Liver (tissue), 9 donors: Measurements from ENCODE around the gene TTBK1. TPM values are rescaled to one million over a fixed set of nuclear protein-coding genes. Genes with fewer than 3 reads are reported as not detected.

ENCODE experiments used
- DNase-seq: peaks from one replicate; pipeline ENCODE4 v3.0.0-alpha.2; 2017; ENCODE audit warnings: low spot score
- H3K27ac ChIP-seq, 2 donors: one replicate each; pipeline ENCODE4 v1.7.0; 2013; ENCODE audit warnings: inconsistent platforms in 2 of 2, low read length in 2 of 2, control low read depth in 1 of 2, low read depth in 1 of 2, mild to moderate bottlenecking in 1 of 2
- H3K27me3 ChIP-seq, 4 donors: one replicate each; pipeline versions ENCODE4 v1.6.1 to v1.7.0; 2013; ENCODE audit warnings: low read length in 3 of 4, inconsistent platforms in 1 of 4, mild to moderate bottlenecking in 1 of 4, moderate library complexity in 1 of 4; ENCODE audit not compliant: control insufficient read depth in 4 of 4, insufficient read depth in 4 of 4
- H3K36me3 ChIP-seq, 4 donors: one replicate each; pipeline versions ENCODE4 v1.6.1 to v1.7.0; 2013; ENCODE audit warnings: low read length in 3 of 4, mild to moderate bottlenecking in 3 of 4, low read depth in 1 of 4, moderate library complexity in 1 of 4; ENCODE audit not compliant: control insufficient read depth in 4 of 4, insufficient read depth in 3 of 4
- H3K4me1 ChIP-seq, 4 donors: one replicate each; pipeline versions ENCODE4 v1.6.1 to v1.7.0; 2013; ENCODE audit warnings: low read length in 3 of 4, mild to moderate bottlenecking in 3 of 4, moderate library complexity in 1 of 4; ENCODE audit not compliant: control insufficient read depth in 4 of 4, insufficient read depth in 4 of 4
- H3K4me3 ChIP-seq, 3 donors: one replicate each; pipeline versions ENCODE4 v1.6.1 to v1.7.0; 2013; ENCODE audit warnings: low read length in 3 of 3, control low read depth in 1 of 3, low read depth in 1 of 3, mild to moderate bottlenecking in 1 of 3
- H3K9ac ChIP-seq, 2 donors: one replicate each; pipeline ENCODE4 v1.7.0; 2013; ENCODE audit warnings: low read length in 2 of 2, mild to moderate bottlenecking in 2 of 2, moderate library complexity in 2 of 2, control low read depth in 1 of 2, low read depth in 1 of 2
- H3K9me3 ChIP-seq, 4 donors: one replicate each; pipeline versions ENCODE4 v1.6.1 to v1.7.0; 2013; ENCODE audit warnings: low read length in 3 of 4; ENCODE audit not compliant: control insufficient read depth in 4 of 4
- ATF3 ChIP-seq: IDR thresholded peaks from 2 replicates; pipeline ENCODE4 v1.6.1; 2016; ENCODE audit warnings: antibody characterized with exemption
- CTCF ChIP-seq: fragments of 150-350 bp; IDR thresholded peaks from 2 replicates; pipeline ENCODE4 v1.5.1; 2017; ENCODE audit warnings: improper control_type of control experiment, low read depth, low read length; ENCODE audit not compliant: missing input control
- EGR1 ChIP-seq, 2 donors: IDR thresholded peaks; 2 replicates each; pipeline ENCODE4 v1.6.1; 2016 to 2018; ENCODE audit warnings: antibody characterized with exemption in 2 of 2, low read depth in 2 of 2
- FOXA1 ChIP-seq: IDR thresholded peaks from 2 replicates; pipeline ENCODE4 v1.6.1; 2016; ENCODE audit warnings: antibody characterized with exemption
- FOXA2 ChIP-seq: IDR thresholded peaks from 2 replicates; pipeline ENCODE4 v1.6.1; 2016; ENCODE audit warnings: antibody characterized with exemption
- GABPA ChIP-seq, 2 donors: IDR thresholded peaks in 1 of 2; conservative IDR thresholded peaks in 1 of 2; 2 replicates each; pipeline ENCODE4 v1.6.1; 2016; ENCODE audit warnings: antibody characterized with exemption in 2 of 2, mild to moderate bottlenecking in 1 of 2, moderate library complexity in 1 of 2
- HNF4A ChIP-seq, 2 donors: conservative IDR thresholded peaks; 2 replicates each; pipeline ENCODE4 v1.6.1; 2016; ENCODE audit warnings: antibody characterized with exemption in 2 of 2, mild to moderate bottlenecking in 2 of 2
- HNF4G ChIP-seq: IDR thresholded peaks from 2 replicates; pipeline ENCODE4 v1.6.1; 2016; ENCODE audit warnings: antibody characterized with exemption
- JUND ChIP-seq, 2 donors: IDR thresholded peaks; 2 replicates each; pipeline ENCODE4 v1.6.1; 2016; ENCODE audit warnings: antibody characterized with exemption in 2 of 2
- MAX ChIP-seq: IDR thresholded peaks from 2 replicates; pipeline ENCODE4 v1.6.1; 2016; ENCODE audit warnings: antibody characterized with exemption
- NR2F2 ChIP-seq: IDR thresholded peaks from 2 replicates; pipeline ENCODE4 v1.6.1; 2016; ENCODE audit warnings: antibody characterized with exemption
- RAD21 ChIP-seq, 2 donors: IDR thresholded peaks; 2 replicates each; pipeline ENCODE4 v1.6.1; 2016; ENCODE audit warnings: antibody characterized with exemption in 2 of 2, mild to moderate bottlenecking in 2 of 2
- REST ChIP-seq: IDR thresholded peaks from 2 replicates; pipeline ENCODE4 v1.6.1; 2016; ENCODE audit warnings: antibody characterized with exemption, mild to moderate bottlenecking
- RXRA ChIP-seq, 2 donors: IDR thresholded peaks; 2 replicates each; pipeline ENCODE4 v1.6.1; 2017 to 2018; ENCODE audit warnings: antibody characterized with exemption in 2 of 2, mild to moderate bottlenecking in 1 of 2
- SP1 ChIP-seq: IDR thresholded peaks from 2 replicates; pipeline ENCODE4 v1.6.1; 2018; ENCODE audit warnings: antibody characterized with exemption, mild to moderate bottlenecking
- TAF1 ChIP-seq: conservative IDR thresholded peaks from 2 replicates; pipeline ENCODE4 v1.6.1; 2016; ENCODE audit warnings: antibody characterized with exemption, mild to moderate bottlenecking
- YY1 ChIP-seq: IDR thresholded peaks from 2 replicates; pipeline ENCODE4 v1.6.1; 2016; ENCODE audit warnings: antibody characterized with exemption, mild to moderate bottlenecking
- ZBTB33 ChIP-seq: IDR thresholded peaks from 2 replicates; pipeline ENCODE4 v1.6.1; 2016; ENCODE audit warnings: antibody characterized with exemption
- WGBS: extraction: QIAGEN DNeasy Blood & Tissue Kit; methylation state at CpG from one replicate; pipeline ENCODE4 v1.1.7; 2013; 5-methylcytosine and 5-hydroxymethylcytosine counted together
- polyA plus RNA-seq, 2 donors: library from polyadenylated mRNA; stranded (reverse) in 1 of 2; unstranded in 1 of 2; fragments of 200-250 nt in 1 of 2; fragments of >200 nt in 1 of 2; fragmentation: Nextera tagmentation in 1 of 2; extraction: Ambion mirVana in 1 of 2; gene quantifications; one replicate each; pipeline versions ENCODE4 v1.2.1 to v1.2.3, GENCODE V29; 2013 to 2015
- total RNA-seq, 2 donors: library from RNA; depleted of rRNA; stranded (reverse); fragments of >200 nt; gene quantifications; one replicate each; pipeline ENCODE4 v1.2.3, GENCODE V29; 2014
- donor health status: healthy.
- donor health status: healthy.
- donor health status: healthy.
- donor health status: healthy.
- donor health status: healthy.

The TTBK1 gene
- total and polyA plus RNA-seq, 4 donors, result 0.14 to 1.2 (median 0.44) TPM

- Histone ChIP-seq H3K9me3 (no peaks in the 10 kb centered on the region), H3K36me3 (peaks cover 5 to 10% (median 7%) of the 10 kb centered on the region in 4 donors), H3K4me3 (peak overlapping the region; percentile 76 to 94 (median 93)), H3K27ac (peak overlapping the region; percentile 81 to 85), H3K27me3 (no peaks in the 10 kb centered on the region), H3K4me1 (peaks cover 8 to 57% (median 42%) of the 10 kb centered on the region in 4 donors), H3K9ac (peak overlapping the region; percentile 87 to 98)
- no peak for DNase-seq
- 35% methylated on average over 12 of the region's 12 CpGs for WGBS
- TF ChIP-seq YY1 (no peak), FOXA1 (no peak), GABPA (IDR thresholded peaks at IDR 0.05 in 1 of 2, conservative IDR thresholded peaks at IDR 0.05 in 1 of 2) (no peak), REST (no peak)
These were observed 55.5 kb downstream of the TTBK1 start for GRCh38 chr6:43298565-43299337.

- no peak for TF ChIP-seq NR2F2
- TF ChIP-seq EGR1 (IDR thresholded peaks at IDR 0.05; ENCODE audit: low read depth in 2 of 2), result no peak
- TF ChIP-seq YY1, result no peak
- TF ChIP-seq TAF1, result no peak
- TF ChIP-seq HNF4G, result no peak
- TF ChIP-seq RXRA (IDR thresholded peaks at IDR 0.05), result peak in 1 of 2 donors; percentile 31
- TF ChIP-seq FOXA2, result no peak
- TF ChIP-seq FOXA1, result no peak
- TF ChIP-seq ATF3, result no peak
- no peak for TF ChIP-seq MAX
- peak in 1 of 2 donors; percentile 3 for TF ChIP-seq HNF4A (conservative IDR thresholded peaks at IDR 0.05)
- no peak for TF ChIP-seq GABPA (IDR thresholded peaks at IDR 0.05 in 1 of 2, conservative IDR thresholded peaks at IDR 0.05 in 1 of 2)
- TF ChIP-seq REST, result no peak
- no peak for TF ChIP-seq JUND (IDR thresholded peaks at IDR 0.05)
- TF ChIP-seq SP1, result no peak
- peak; percentile 2 for TF ChIP-seq CTCF
- TF ChIP-seq ZBTB33, result no peak
- peak; percentile 61 to 69 for TF ChIP-seq RAD21 (IDR thresholded peaks at IDR 0.05)
- no peak for DNase-seq
- H3K27ac ChIP-seq, result peak overlapping the region; percentile 81 to 85
- H3K36me3 ChIP-seq, result peaks cover 5 to 18% (median 10%) of the 10 kb centered on the region in 4 donors
- H3K9ac ChIP-seq, result peak overlapping the region; percentile 87 to 98
- no peaks in the 10 kb centered on the region for H3K27me3 ChIP-seq
- peak overlapping the region; percentile 76 to 94 (median 93) for H3K4me3 ChIP-seq
- no peaks in the 10 kb centered on the region for H3K9me3 ChIP-seq
- peaks cover 8 to 57% (median 45%) of the 10 kb centered on the region in 4 donors for H3K4me1 ChIP-seq
- WGBS, result 33% methylated on average over 18 of the region's 18 CpGs
These were observed 56.3 kb downstream of the TTBK1 start for GRCh38 chr6:43299338-43300293.
